Mammary epithelial cell (primary cell): Measurements from ENCODE around the gene PNKD.

Experiments used
- EZH2 ChIP-seq: IDR thresholded peaks from 2 replicates; pipeline ENCODE4 v1.6.1; 2012; ENCODE audit warnings: low read length, inconsistent platforms, borderline replicate concordance
- TF ChIP-seq, protein P1 (sequence below), 2 donors: IDR thresholded peaks in 1 of 2; conservative IDR thresholded peaks in 1 of 2; 2 replicates each; pipeline ENCODE4 v1.5.1; 2011 to 2012; ENCODE audit warnings: inconsistent platforms in 2 of 2, low read length in 2 of 2, mild to moderate bottlenecking in 2 of 2, control low read depth in 1 of 2, low read depth in 1 of 2; ENCODE audit not compliant: insufficient read depth in 1 of 2; ENCODE audit errors: extremely low read depth in 1 of 2

DNA sequence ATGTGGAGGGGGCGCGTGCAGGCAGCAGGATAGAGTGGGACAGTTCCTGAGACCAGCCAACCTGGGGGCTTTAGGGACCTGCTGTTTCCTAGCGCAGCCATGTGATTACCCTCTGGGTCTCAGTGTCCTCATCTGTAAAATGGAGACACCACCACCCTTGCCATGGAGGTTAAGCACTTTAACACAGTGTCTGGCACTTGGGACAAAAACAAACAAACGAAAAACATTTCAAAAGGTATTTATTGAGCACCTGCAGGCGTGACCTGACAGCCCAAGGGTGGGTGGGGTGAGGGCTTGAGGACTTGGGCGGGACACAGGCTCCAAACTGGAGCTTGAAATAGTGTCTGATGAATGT is 124.7 kb downstream of the PNKD start:
- TF ChIP-seq, protein P1, sequence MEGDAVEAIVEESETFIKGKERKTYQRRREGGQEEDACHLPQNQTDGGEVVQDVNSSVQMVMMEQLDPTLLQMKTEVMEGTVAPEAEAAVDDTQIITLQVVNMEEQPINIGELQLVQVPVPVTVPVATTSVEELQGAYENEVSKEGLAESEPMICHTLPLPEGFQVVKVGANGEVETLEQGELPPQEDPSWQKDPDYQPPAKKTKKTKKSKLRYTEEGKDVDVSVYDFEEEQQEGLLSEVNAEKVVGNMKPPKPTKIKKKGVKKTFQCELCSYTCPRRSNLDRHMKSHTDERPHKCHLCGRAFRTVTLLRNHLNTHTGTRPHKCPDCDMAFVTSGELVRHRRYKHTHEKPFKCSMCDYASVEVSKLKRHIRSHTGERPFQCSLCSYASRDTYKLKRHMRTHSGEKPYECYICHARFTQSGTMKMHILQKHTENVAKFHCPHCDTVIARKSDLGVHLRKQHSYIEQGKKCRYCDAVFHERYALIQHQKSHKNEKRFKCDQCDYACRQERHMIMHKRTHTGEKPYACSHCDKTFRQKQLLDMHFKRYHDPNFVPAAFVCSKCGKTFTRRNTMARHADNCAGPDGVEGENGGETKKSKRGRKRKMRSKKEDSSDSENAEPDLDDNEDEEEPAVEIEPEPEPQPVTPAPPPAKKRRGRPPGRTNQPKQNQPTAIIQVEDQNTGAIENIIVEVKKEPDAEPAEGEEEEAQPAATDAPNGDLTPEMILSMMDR (conservative IDR thresholded peaks at IDR 0.05 in 1 of 2, IDR thresholded peaks at IDR 0.05 in 1 of 2; ENCODE audit: extremely low read depth in 1 of 2, insufficient read depth in 1 of 2, low read depth in 1 of 2, low read length in 2 of 2) = no peak
- TF ChIP-seq EZH2 = no peak
